Upper lobe of left lung (tissue), 6 donors: ENCODE data around the gene ITPRIP. TPM values are rescaled to one million over a fixed set of nuclear protein-coding genes. Genes with fewer than 3 reads are reported as not detected.

Experiments
- ATAC-seq, 2 donors: fragments of 200-7000 bp; cut with Tn5 transposase; one replicate each; pipeline ENCODE4 v1.9.1; 2022; ENCODE audit warnings: mild to moderate bottlenecking in 2 of 2, moderate library complexity in 2 of 2; ENCODE audit not compliant: low FRiP score in 2 of 2
- DNase-seq, 2 donors: peaks; one replicate each; pipeline ENCODE4 v3.0.0-alpha.2; 2019 to 2020
- H3K27ac ChIP-seq, 4 donors: fragments of 200-600 bp; sonication (generic); one replicate each; pipeline ENCODE4 v1.5.1; 2016 to 2019
- H3K27me3 ChIP-seq, 4 donors: fragments of 200-600 bp; sonication (generic); one replicate each; pipeline ENCODE4 v1.5.1; 2017 to 2019
- H3K36me3 ChIP-seq, 4 donors: fragments of 200-600 bp; sonication (generic); one replicate each; pipeline ENCODE4 v1.5.1; 2016 to 2019
- H3K4me1 ChIP-seq, 4 donors: fragments of 200-600 bp; sonication (generic); one replicate each; pipeline ENCODE4 v1.5.1; 2018 to 2019
- H3K4me3 ChIP-seq, 4 donors: fragments of 200-600 bp; sonication (generic); one replicate each; pipeline ENCODE4 v1.5.1; 2017 to 2019; ENCODE audit warnings: mild to moderate bottlenecking in 2 of 4, moderate library complexity in 1 of 4
- H3K9me3 ChIP-seq, 4 donors: fragments of 200-600 bp; sonication (generic); one replicate each; pipeline ENCODE4 v1.5.1; 2018 to 2019
- EP300 ChIP-seq, 4 donors: sonication (generic); formaldehyde crosslinking; IDR thresholded peaks; one replicate each; pipeline ENCODE4 v1.5.1; 2017; ENCODE audit warnings: antibody characterized with exemption in 4 of 4, control low read depth in 2 of 4
- POLR2A ChIP-seq, 4 donors: fragments of 450-650 bp; IDR thresholded peaks; one replicate each; pipeline ENCODE4 v1.5.1; 2016 to 2017; ENCODE audit warnings: antibody characterized with exemption in 4 of 4, mild to moderate bottlenecking in 2 of 4
- POLR2AphosphoS5 ChIP-seq, 2 donors: sonication (generic); formaldehyde crosslinking; IDR thresholded peaks; one replicate each; pipeline ENCODE4 v1.5.1; 2017; ENCODE audit warnings: antibody characterized with exemption in 2 of 2
- WGBS, 2 donors: methylation state at CpG; one replicate each; pipeline ENCODE4 v1.1.5; 2017 to 2018; 5-methylcytosine and 5-hydroxymethylcytosine counted together
- total RNA-seq, 6 donors: library from RNA; depleted of rRNA in 4 of 6; stranded (reverse); fragments of >200 nt in 4 of 6; gene quantifications; one replicate each; pipeline versions ENCODE4 v1.1.0 to v1.2.1, GENCODE V29; 2016 to 2021
- TF ChIP-seq, protein P1 (sequence below), 6 experiments: fragments of 450-650 bp in 4 of 6; fragments of 200-600 bp in 2 of 6; sonication (generic) in 2 of 6; IDR thresholded peaks; one replicate each; pipeline ENCODE4 v1.5.1; 2016 to 2019; ENCODE audit warnings: antibody characterized with exemption in 6 of 6
- donor health status: DM: no; HTN: no; CAD: no; lungs with moderate emphysema.
- donor health status: DM: no; HTN: yes; CAD: no; lungs with severe emphysema.

ITPRIP gene
- total RNA-seq, 6 donors from 2014 or later, result 28.3 to 86.2 (median 34.4) TPM

DNA sequence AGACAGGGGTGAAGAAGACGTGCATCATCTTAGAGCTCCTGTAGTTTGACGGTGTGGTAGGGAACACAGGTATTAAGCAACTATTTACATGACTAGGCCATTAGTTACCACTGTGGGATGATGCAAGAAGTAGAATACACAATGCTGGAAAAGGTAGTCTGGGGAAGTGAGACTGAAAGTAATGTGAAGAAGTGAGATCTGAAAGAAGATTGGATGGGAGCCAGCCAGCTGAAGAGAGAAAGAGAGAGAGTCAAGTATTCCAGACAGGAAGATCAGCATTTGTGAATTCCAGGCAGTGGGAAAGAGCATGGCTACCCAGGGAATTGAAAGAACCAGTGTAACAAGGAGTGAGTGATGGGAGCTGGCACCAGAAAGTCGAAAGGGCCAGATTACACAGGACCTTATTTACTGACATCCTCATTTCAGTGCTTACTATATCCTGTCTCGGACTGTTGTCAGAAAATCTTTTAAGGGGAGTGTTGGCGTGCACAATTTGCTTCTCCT, 11.4 kb upstream of the ITPRIP start:
- WGBS, 2 donors, result 17 to 20% methylated on average over 5 of the region's 5 CpGs

DNA sequence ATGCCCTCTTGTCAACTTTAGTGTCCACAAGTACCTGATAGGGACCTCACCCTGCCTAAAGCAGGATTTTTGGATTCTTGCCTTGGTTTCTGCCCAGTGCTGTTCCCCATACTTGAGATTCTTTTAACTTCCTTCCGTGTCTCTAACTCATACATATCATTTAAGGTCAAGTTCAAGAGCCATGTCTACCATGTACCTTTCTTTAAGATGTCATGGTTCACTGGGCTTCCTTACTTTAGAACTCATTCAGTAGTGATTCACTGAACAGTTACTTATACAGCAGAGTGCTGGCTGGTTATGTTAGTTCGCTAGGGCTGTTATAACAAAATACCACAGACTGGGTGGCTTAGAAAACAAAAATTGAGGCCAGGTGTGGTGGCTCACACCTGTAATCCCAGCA, 10.3 kb upstream of the ITPRIP start:
- Histone ChIP-seq H3K4me3 (no peak overlapping the region), H3K27me3 (no peaks in the 10 kb centered on the region), H3K4me1 (peaks cover 25 to 42% (median 32%) of the 10 kb centered on the region in 4 donors), H3K36me3 (no peaks in the 10 kb centered on the region), H3K9me3 (no peaks in the 10 kb centered on the region), H3K27ac (peak overlapping the region; percentile 78 to 86 (median 84))
- TF ChIP-seq, protein P1, sequence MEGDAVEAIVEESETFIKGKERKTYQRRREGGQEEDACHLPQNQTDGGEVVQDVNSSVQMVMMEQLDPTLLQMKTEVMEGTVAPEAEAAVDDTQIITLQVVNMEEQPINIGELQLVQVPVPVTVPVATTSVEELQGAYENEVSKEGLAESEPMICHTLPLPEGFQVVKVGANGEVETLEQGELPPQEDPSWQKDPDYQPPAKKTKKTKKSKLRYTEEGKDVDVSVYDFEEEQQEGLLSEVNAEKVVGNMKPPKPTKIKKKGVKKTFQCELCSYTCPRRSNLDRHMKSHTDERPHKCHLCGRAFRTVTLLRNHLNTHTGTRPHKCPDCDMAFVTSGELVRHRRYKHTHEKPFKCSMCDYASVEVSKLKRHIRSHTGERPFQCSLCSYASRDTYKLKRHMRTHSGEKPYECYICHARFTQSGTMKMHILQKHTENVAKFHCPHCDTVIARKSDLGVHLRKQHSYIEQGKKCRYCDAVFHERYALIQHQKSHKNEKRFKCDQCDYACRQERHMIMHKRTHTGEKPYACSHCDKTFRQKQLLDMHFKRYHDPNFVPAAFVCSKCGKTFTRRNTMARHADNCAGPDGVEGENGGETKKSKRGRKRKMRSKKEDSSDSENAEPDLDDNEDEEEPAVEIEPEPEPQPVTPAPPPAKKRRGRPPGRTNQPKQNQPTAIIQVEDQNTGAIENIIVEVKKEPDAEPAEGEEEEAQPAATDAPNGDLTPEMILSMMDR (IDR thresholded peaks at IDR 0.05), result no peak
- TF ChIP-seq EP300 (IDR thresholded peaks at IDR 0.05) (no peak), POLR2AphosphoS5 (IDR thresholded peaks at IDR 0.05) (peak in 1 of 2 donors; percentile 19)
- no peak for DNase-seq
- ATAC-seq, result no peak
- WGBS, 2 donors, result 65 to 71% methylated on average over 2 of the region's 2 CpGs

More for the DNA sequence above, 11.4 kb upstream of the ITPRIP start:
- Histone ChIP-seq H3K9me3 (no peaks in the 10 kb centered on the region), H3K27ac (peak overlapping the region; percentile 78 to 86 (median 84)), H3K27me3 (no peaks in the 10 kb centered on the region), H3K4me3 (peak overlapping the region in 2 of 4 donors; percentile 19 to 21), H3K4me1 (peaks cover 30 to 47% (median 38%) of the 10 kb centered on the region in 4 donors), H3K36me3 (no peaks in the 10 kb centered on the region)
- peak in 1 of 2 donors; percentile 70 for DNase-seq
- TF ChIP-seq POLR2AphosphoS5 (IDR thresholded peaks at IDR 0.05) (peak; percentile 36 to 89), EP300 (IDR thresholded peaks at IDR 0.05) (peak in 1 of 4 donors; percentile 68), POLR2A (IDR thresholded peaks at IDR 0.05) (no peak)
- TF ChIP-seq, protein P1 (IDR thresholded peaks at IDR 0.05), result no peak
- peak; percentile 59 to 80 for ATAC-seq

DNA sequence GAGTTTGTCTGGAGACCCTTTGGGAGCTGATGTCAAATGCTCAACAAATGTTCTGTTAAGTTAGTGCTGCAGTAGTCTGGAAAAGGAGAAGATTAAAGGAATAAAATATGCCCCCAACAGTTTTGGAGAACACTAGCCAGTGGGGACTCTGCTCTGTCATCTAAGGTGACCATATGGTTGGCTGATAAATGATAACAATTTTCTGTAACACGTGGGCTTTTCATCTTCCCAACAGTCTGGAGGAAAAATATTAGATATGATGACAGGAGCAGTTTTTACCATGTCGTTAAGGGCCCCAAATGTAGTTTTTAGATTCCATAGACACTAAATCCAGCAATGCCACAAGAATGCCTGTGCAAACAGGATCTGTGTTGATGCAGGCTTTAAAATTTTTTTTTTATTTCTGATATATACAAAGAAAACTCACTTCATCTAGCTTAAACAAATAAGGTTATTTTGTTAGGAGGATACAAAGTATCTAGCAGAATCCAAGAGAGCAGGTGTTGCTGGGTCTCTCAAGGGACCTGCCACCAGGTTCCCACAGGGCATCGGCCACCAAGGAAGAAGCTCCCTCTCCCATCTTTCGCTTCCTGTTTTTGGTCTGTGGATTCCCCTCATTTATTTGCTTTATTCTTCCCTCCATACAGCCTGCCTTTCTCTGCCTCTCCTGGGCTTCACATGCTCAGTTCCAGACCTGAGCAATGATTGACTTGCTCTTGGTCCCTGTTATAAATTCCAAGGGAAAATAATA, 9.2 kb upstream of the ITPRIP start:
- 71 to 86% methylated on average over 4 of the region's 4 CpGs for WGBS, 2 donors
- no peak for ATAC-seq
- peak overlapping the region in 1 of 4 donors; percentile 86 for H3K27ac ChIP-seq
- H3K27me3 ChIP-seq, result no peaks in the 10 kb centered on the region
- DNase-seq, result no peak
- H3K36me3 ChIP-seq, result no peaks in the 10 kb centered on the region
- H3K4me1 ChIP-seq, result peaks cover 17 to 32% (median 25%) of the 10 kb centered on the region in 4 donors
- H3K4me3 ChIP-seq, result no peak overlapping the region
- no peak for TF ChIP-seq POLR2AphosphoS5 (IDR thresholded peaks at IDR 0.05)
- TF ChIP-seq POLR2A (IDR thresholded peaks at IDR 0.05), result no peak
- no peak for TF ChIP-seq EP300 (IDR thresholded peaks at IDR 0.05)
- TF ChIP-seq, protein P1 (IDR thresholded peaks at IDR 0.05), result no peak
- H3K9me3 ChIP-seq, result no peaks in the 10 kb centered on the region

DNA sequence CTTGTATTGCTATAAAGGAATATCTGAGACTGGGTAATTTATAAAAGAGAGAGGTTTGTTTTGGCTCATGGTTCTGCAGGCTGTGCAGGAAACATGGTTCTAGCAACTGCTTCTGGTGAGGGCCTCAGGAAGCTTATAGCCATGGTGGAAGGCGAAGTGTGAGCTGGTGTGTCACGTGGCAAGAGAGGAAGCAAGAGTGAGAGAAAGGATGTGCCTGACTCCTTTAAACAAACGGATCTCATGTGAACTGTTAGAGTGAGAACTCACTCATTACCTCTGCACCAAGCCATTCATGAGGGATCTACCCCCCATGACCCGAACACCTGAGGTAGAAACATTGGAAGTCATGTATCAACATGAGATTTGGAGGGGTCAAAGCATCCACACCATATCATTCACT, 7.7 kb upstream of the ITPRIP start:
- ATAC-seq (no peak), DNase-seq (no peak)
- Histone ChIP-seq H3K27ac (no peak overlapping the region), H3K9me3 (no peaks in the 10 kb centered on the region), H3K36me3 (no peaks in the 10 kb centered on the region), H3K4me3 (no peak overlapping the region), H3K4me1 (peaks cover 9 to 24% (median 21%) of the 10 kb centered on the region in 4 donors), H3K27me3 (no peaks in the 10 kb centered on the region)
- 55 to 57% methylated on average over 4 of the region's 4 CpGs for WGBS, 2 donors
- TF ChIP-seq EP300 (IDR thresholded peaks at IDR 0.05) (no peak), POLR2AphosphoS5 (IDR thresholded peaks at IDR 0.05) (no peak), POLR2A (IDR thresholded peaks at IDR 0.05) (no peak)

DNA sequence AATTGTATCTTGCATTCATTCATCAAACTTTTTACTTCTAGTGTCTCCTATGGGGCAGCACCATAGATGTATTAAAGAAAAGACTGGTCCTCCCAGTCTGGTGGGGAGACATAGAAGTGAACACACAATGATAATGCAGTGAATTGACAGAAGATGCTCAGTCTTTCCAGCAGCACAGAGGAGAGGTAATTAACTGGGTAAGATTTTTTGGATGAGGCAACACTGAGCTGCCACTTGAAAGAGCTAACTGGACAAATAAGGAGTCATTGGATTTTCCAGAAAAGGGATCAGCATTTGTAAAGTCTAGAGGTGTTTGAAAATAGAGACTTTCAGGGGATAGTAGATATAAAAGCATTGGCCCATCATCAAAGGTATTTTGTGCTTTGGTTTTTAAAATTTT, 7.2 kb upstream of the ITPRIP start:
- no peaks in the 10 kb centered on the region for H3K9me3 ChIP-seq
- no peak overlapping the region for H3K4me3 ChIP-seq
- DNase-seq (no peak), ATAC-seq (no peak)
- H3K4me1 ChIP-seq, result peaks cover 13 to 26% (median 24%) of the 10 kb centered on the region in 4 donors
- TF ChIP-seq, protein P1 (IDR thresholded peaks at IDR 0.05), result no peak
- TF ChIP-seq EP300 (IDR thresholded peaks at IDR 0.05), result no peak
- no peak for TF ChIP-seq POLR2AphosphoS5 (IDR thresholded peaks at IDR 0.05)
- TF ChIP-seq POLR2A (IDR thresholded peaks at IDR 0.05), result no peak
- H3K27ac ChIP-seq, result no peak overlapping the region
- no peaks in the 10 kb centered on the region for H3K27me3 ChIP-seq
- no peaks in the 10 kb centered on the region for H3K36me3 ChIP-seq
